ENCODE measurements around the gene TRIO.

TRIO gene

GRCh38 chr5:14187157-14187556 is 44.0 kb downstream of the TRIO start:
- no peak overlapping the region for H3K4me3 ChIP-seq (ENCODE audit: control insufficient read depth, low read depth, low read length)
- TF ChIP-seq CTCF (conservative IDR thresholded peaks at IDR 0.05; ENCODE audit: control insufficient read depth, insufficient read depth, low read depth, low read length) = no peak
- no peak for DNase-seq (ENCODE audit: low read depth)

- no peak for DNase-seq (ENCODE audit: low read depth)
- H3K4me3 ChIP-seq (ENCODE audit: control insufficient read depth, low read depth, low read length) = no peak overlapping the region
- no peak for TF ChIP-seq CTCF (conservative IDR thresholded peaks at IDR 0.05; ENCODE audit: control insufficient read depth, insufficient read depth, low read depth, low read length)
Measured at GRCh38 chr5:14187660-14188059, 44.5 kb downstream of the TRIO start.

DNA sequence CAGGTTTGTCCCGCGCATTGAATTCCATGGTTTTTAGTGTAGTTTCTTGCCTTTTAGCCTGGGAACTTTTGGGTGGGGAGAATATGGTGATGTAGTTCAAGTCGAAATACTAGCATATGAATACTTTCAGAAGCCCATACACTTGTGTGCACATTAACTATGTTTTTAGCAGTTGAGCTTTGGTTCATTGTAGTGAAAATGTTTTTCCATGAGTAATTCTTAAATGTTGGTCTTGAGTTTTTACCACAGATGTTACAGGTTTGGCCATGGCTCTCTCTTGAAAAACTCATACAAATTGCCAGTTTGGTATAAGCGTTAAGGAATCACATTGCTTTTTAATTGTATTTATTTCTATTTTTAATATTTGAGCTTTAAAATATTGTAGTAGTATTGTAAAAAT is 45.6 kb downstream of the TRIO start:
- H3K4me3 ChIP-seq (ENCODE audit: control insufficient read depth, low read depth, low read length) = no peak overlapping the region
- no peak for TF ChIP-seq CTCF (conservative IDR thresholded peaks at IDR 0.05; ENCODE audit: control insufficient read depth, insufficient read depth, low read depth, low read length)
- DNase-seq (ENCODE audit: low read depth) = no peak

DNA sequence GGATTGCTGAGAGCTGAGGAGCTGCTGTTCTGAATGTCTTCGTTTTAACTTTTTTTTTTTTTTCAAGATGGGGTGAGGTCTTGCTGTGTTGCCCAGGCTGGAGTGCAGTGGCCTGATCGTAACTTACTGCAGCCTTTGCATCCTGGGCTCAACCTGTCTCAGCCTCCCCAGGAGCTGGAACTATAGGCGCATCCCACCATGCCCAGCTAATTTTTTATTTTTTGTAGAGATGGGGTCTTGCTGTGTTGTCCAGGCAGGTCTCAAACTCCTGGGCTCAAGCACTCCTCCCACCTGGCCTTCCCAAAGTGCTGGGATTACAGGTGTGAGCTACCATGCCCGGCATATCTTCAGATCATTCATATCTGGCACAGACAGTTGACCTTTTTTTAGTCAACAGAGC is 46.5 kb downstream of the TRIO start:
- TF ChIP-seq CTCF (conservative IDR thresholded peaks at IDR 0.05; ENCODE audit: control insufficient read depth, insufficient read depth, low read depth, low read length) = no peak
- no peak overlapping the region for H3K4me3 ChIP-seq (ENCODE audit: control insufficient read depth, low read depth, low read length)
- DNase-seq (ENCODE audit: low read depth) = no peak

DNA sequence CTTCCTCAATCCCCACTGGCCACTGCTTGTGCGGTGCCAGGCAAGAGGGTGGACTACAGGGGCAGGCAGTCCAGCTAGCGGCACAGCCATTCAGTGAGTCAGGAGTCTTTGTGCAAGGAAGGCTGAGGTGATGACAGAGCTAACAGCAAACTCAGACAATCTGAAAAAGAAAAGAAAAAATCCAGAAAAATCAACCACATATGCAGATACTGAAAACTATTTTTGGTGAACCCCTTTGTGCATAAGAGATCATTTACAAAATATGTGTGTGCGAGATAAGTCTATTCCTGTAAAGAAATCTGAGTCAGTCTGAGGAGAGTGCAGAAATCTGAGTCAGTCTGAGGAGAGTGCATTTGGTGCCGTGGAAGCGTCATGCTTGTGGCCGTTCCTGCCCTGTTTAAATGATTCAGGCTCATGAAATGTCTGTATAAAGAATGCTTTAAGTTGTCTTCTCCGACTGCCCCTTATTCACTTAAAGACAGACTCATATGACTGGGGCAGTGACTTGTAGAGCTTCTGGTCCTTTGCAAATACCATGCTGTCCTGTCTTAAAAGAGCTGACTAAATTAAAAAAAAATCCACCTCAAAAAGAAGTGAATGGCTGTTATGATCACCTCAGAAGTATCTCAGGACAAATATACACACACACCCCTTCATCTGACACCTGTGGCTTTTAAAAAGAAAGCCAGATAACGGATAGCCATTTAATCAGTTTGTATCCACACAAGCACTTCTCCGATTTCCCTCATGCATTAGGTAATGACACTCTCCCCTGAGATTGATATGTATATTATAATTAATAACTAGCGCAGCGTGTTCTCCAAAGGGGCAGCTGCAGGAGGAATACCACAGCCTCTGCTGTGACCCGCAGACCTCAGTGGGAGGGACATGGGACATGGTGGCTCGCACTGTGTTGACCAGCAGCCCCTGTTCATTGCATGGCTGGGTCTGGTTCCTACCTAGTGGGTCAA is 47.3 kb downstream of the TRIO start:
- DNase-seq (ENCODE audit: low read depth) = peak; percentile 99
- H3K4me3 ChIP-seq (ENCODE audit: control insufficient read depth, low read depth, low read length) = no peak overlapping the region
- TF ChIP-seq CTCF (conservative IDR thresholded peaks at IDR 0.05; ENCODE audit: control insufficient read depth, insufficient read depth, low read depth, low read length) = no peak

GRCh38 chr5:14191325-14191724 is 48.2 kb downstream of the TRIO start:
- H3K4me3 ChIP-seq (ENCODE audit: control insufficient read depth, low read depth, low read length) = no peak overlapping the region
- TF ChIP-seq CTCF (conservative IDR thresholded peaks at IDR 0.05; ENCODE audit: control insufficient read depth, insufficient read depth, low read depth, low read length) = no peak
- DNase-seq (ENCODE audit: low read depth) = no peak

Measured in fibroblast of mammary gland (primary cell).